Measurements from ENCODE around the gene TBC1D5.

The TBC1D5 gene

DNA sequence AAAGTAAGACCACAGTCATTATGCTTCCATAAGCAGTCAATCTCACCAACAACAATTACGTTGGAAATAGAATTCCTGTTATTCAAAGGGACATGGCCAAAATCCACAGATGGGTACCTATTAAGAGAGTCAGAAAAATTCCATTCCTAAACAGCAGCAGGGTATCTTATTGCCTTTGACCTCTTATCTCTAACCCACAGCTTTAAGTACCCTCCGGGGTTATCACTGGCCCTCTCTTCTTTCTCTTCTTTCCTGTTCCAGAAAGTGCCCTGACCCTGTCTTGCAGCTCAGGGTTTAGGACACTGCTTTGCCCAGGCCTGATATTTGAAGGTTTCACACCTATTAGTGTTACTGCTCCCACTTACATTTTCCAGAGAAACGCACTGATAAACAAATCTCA, 428.7 kb downstream of the TBC1D5 start:
- Histone ChIP-seq H3K79me2 (ENCODE audit: insufficient read depth, low read depth) (no peaks in the 10 kb centered on the region), H3K36me3 (ENCODE audit: insufficient read depth) (no peaks in the 10 kb centered on the region), H3K9ac (no peak overlapping the region), H3K4me1 (ENCODE audit: low read depth, poor library complexity, severe bottlenecking) (no peaks in the 10 kb centered on the region), H3K27me3 (ENCODE audit: insufficient read depth, low read depth) (no peaks in the 10 kb centered on the region), H4K20me1 (ENCODE audit: insufficient read depth) (no peaks in the 10 kb centered on the region), H2AFZ (ENCODE audit: low read depth) (no peak overlapping the region), H3K27ac (no peak overlapping the region), H3K4me2 (no peak overlapping the region), H3K4me3 (IDR thresholded peaks at IDR 0.05; ENCODE audit: insufficient read depth, low read depth, low read length) (no peak overlapping the region)
- TF ChIP-seq, protein P1, sequence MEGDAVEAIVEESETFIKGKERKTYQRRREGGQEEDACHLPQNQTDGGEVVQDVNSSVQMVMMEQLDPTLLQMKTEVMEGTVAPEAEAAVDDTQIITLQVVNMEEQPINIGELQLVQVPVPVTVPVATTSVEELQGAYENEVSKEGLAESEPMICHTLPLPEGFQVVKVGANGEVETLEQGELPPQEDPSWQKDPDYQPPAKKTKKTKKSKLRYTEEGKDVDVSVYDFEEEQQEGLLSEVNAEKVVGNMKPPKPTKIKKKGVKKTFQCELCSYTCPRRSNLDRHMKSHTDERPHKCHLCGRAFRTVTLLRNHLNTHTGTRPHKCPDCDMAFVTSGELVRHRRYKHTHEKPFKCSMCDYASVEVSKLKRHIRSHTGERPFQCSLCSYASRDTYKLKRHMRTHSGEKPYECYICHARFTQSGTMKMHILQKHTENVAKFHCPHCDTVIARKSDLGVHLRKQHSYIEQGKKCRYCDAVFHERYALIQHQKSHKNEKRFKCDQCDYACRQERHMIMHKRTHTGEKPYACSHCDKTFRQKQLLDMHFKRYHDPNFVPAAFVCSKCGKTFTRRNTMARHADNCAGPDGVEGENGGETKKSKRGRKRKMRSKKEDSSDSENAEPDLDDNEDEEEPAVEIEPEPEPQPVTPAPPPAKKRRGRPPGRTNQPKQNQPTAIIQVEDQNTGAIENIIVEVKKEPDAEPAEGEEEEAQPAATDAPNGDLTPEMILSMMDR (conservative IDR thresholded peaks at IDR 0.05; ENCODE audit: low read depth, low read length) = no peak

DNA sequence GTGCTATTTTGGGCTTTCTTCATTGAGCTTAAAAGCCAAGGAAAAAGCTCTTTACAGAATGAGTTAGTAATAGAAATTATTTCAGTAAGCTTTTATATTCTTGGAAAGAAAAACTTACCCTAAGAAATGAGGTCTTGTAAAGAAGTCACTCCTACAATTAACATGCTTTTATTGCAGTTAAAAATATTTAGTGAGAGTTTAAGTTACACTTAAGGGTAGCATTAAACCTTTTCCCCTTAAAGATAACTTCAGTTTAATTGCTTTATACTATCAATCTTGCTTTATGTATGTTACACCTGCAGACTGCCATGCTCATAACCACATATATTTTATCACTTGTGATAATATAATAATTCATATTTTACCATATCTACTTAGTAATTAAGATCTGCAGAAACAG, 431.4 kb downstream of the TBC1D5 start:
- H3K79me2 ChIP-seq (ENCODE audit: insufficient read depth, low read depth) = no peaks in the 10 kb centered on the region
- no peaks in the 10 kb centered on the region for H3K27me3 ChIP-seq (ENCODE audit: insufficient read depth, low read depth)
- H4K20me1 ChIP-seq (ENCODE audit: insufficient read depth) = no peaks in the 10 kb centered on the region
- TF ChIP-seq, protein P1 (conservative IDR thresholded peaks at IDR 0.05; ENCODE audit: low read depth, low read length) = no peak
- H3K27ac ChIP-seq = no peak overlapping the region
- H2AFZ ChIP-seq (ENCODE audit: low read depth) = no peak overlapping the region
- H3K9ac ChIP-seq = no peak overlapping the region
- H3K36me3 ChIP-seq (ENCODE audit: insufficient read depth) = no peaks in the 10 kb centered on the region
- no peak overlapping the region for H3K4me2 ChIP-seq
- no peaks in the 10 kb centered on the region for H3K4me1 ChIP-seq (ENCODE audit: low read depth, poor library complexity, severe bottlenecking)
- no peak overlapping the region for H3K4me3 ChIP-seq (IDR thresholded peaks at IDR 0.05; ENCODE audit: insufficient read depth, low read depth, low read length)

DNA sequence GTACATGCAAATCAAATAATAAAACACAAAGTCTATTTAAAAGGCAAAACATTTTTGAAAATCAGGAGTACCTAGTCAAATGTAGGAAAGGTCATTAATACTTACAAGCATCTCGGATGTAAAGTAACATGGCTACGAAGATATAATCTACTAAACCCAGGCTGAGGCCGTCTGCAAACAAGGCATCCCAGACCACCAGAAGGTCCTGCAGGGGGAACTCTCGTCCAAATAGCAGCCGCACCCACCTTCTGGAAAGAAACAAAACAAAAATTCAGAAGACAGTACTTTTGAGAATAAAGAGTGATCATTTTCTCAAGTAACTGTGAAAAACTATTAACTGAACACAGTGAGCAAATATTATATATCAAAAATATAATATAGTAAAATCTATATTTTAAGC, 434.5 kb downstream of the TBC1D5 start:
- H3K27me3 ChIP-seq (ENCODE audit: insufficient read depth, low read depth) = no peaks in the 10 kb centered on the region
- no peaks in the 10 kb centered on the region for H3K36me3 ChIP-seq (ENCODE audit: insufficient read depth)
- H3K27ac ChIP-seq = no peak overlapping the region
- H3K4me1 ChIP-seq (ENCODE audit: low read depth, poor library complexity, severe bottlenecking) = no peaks in the 10 kb centered on the region
- H2AFZ ChIP-seq (ENCODE audit: low read depth) = no peak overlapping the region
- no peaks in the 10 kb centered on the region for H3K79me2 ChIP-seq (ENCODE audit: insufficient read depth, low read depth)
- H3K9ac ChIP-seq = no peak overlapping the region
- TF ChIP-seq, protein P1 (conservative IDR thresholded peaks at IDR 0.05; ENCODE audit: low read depth, low read length) = no peak
- H3K4me2 ChIP-seq = no peak overlapping the region
- no peaks in the 10 kb centered on the region for H4K20me1 ChIP-seq (ENCODE audit: insufficient read depth)
- no peak overlapping the region for H3K4me3 ChIP-seq (IDR thresholded peaks at IDR 0.05; ENCODE audit: insufficient read depth, low read depth, low read length)

DNA sequence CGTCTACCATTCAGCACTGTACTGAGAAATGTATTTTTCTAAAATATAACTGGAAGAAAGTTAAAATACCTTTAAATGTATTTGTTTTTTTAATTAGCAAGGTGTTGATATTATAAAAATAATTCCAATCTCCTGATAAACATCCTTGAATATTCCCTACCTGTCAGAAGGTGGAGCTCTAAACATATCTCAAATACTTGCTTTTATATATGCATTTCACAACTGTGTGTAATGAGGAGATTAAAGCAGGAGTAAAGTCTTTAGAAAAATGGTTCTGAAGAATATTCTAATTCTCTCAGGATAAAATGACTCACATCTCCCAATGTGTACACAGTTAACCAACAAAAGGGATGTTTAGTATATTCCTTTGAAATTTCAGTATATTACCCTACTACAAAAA, 434.9 kb downstream of the TBC1D5 start:
- Histone ChIP-seq H3K79me2 (ENCODE audit: insufficient read depth, low read depth) (no peaks in the 10 kb centered on the region), H3K27me3 (ENCODE audit: insufficient read depth, low read depth) (no peaks in the 10 kb centered on the region), H3K9ac (no peak overlapping the region), H4K20me1 (ENCODE audit: insufficient read depth) (no peaks in the 10 kb centered on the region), H3K27ac (no peak overlapping the region), H3K4me2 (no peak overlapping the region), H2AFZ (ENCODE audit: low read depth) (no peak overlapping the region), H3K36me3 (ENCODE audit: insufficient read depth) (no peaks in the 10 kb centered on the region), H3K4me1 (ENCODE audit: low read depth, poor library complexity, severe bottlenecking) (no peaks in the 10 kb centered on the region), H3K4me3 (IDR thresholded peaks at IDR 0.05; ENCODE audit: insufficient read depth, low read depth, low read length) (no peak overlapping the region)
- TF ChIP-seq, protein P1 (conservative IDR thresholded peaks at IDR 0.05; ENCODE audit: low read depth, low read length) = no peak
